IMR-90 (cell line): Measurements from ENCODE around the gene ZBTB22. TPM values are rescaled to one million over a fixed set of nuclear protein-coding genes. Genes with fewer than 3 reads are reported as not detected.

Experiments used
- ATAC-seq: fragments of 200-7000 bp; cut with Tn5 transposase; 2 replicates; pipeline ENCODE4 v1.9.1; 2020; ENCODE audit warnings: low read depth, mild to moderate bottlenecking, moderate library complexity
- BruUV-seq: library from RNA; stranded (reverse); fragments of 400-500 nt; replicated peaks from 2 replicates; lab custom pipeline; 2021; lab: Mats Ljungman, UMichigan
- CTCF ChIA-PET: fragments of 300-600 bp; formaldehyde crosslinking; extraction: SDS; loops from one replicate; lab custom pipeline; 2021; ENCODE audit warnings: antibody characterized with exemption; lab: Yijun Ruan, JAX
- POLR2A ChIA-PET: fragments of 300-600 bp; sonication (Branson Sonifier 250); formaldehyde crosslinking; loops from one replicate; lab custom pipeline; 2022; ENCODE audit warnings: antibody characterized with exemption; ENCODE audit not compliant: unreplicated experiment; lab: Charles Lee
- DNase-seq: peaks from one replicate; pipeline ENCODE4 v3.0.0; 2013
- H2AFZ ChIP-seq: replicated peaks from 2 replicates; pipeline ENCODE3; 2013; ENCODE audit warnings: low read length, mild to moderate bottlenecking; ENCODE audit not compliant: poor library complexity
- H2AK5ac ChIP-seq: 2 replicates; pipeline ENCODE4 v1.6.1; 2013; ENCODE audit warnings: low read depth, low read length, inconsistent platforms
- H2AK9ac ChIP-seq: replicated peaks from 2 replicates; pipeline ENCODE3; 2013; ENCODE audit warnings: mild to moderate bottlenecking, low read depth, low read length, moderate library complexity; ENCODE audit not compliant: poor library complexity
- H2BK120ac ChIP-seq: 2 replicates; pipeline ENCODE4 v1.6.1; 2013; ENCODE audit warnings: low read depth, low read length, inconsistent platforms
- H2BK15ac ChIP-seq: 3 replicates; pipeline ENCODE4 v1.6.1; 2013; ENCODE audit warnings: low read depth, low read length, inconsistent platforms
- H2BK20ac ChIP-seq: 2 replicates; pipeline ENCODE4 v1.6.1; 2013; ENCODE audit warnings: low read depth, mild to moderate bottlenecking, inconsistent platforms, low read length, moderate library complexity
- H2BK5ac ChIP-seq: 2 replicates; pipeline ENCODE4 v1.6.1; 2013; ENCODE audit warnings: mild to moderate bottlenecking, low read depth, low read length, inconsistent platforms; ENCODE audit not compliant: poor library complexity, severe bottlenecking
- H3K14ac ChIP-seq: replicated peaks from 2 replicates; pipeline ENCODE4 v1.6.1; 2013; ENCODE audit warnings: low read depth, low read length, inconsistent platforms
- H3K18ac ChIP-seq: 2 replicates; pipeline ENCODE4 v1.6.1; 2013; ENCODE audit warnings: low read depth, low read length, control low read depth
- H3K23ac ChIP-seq: 2 replicates; pipeline ENCODE4 v1.6.1; 2013; ENCODE audit warnings: low read depth, low read length, inconsistent platforms
- H3K27ac ChIP-seq: 2 replicates; pipeline ENCODE4 v1.5.1; 2013; ENCODE audit warnings: mild to moderate bottlenecking, control low read depth, low read length; ENCODE audit not compliant: insufficient read depth
- H3K27me3 ChIP-seq: 2 replicates; pipeline ENCODE4 v1.6.1; 2013; ENCODE audit warnings: low read length; ENCODE audit not compliant: control insufficient read depth, insufficient read depth
- H3K36me3 ChIP-seq: 2 replicates; pipeline ENCODE4 v1.6.1; 2013; ENCODE audit warnings: low read length, mixed read lengths; ENCODE audit not compliant: control insufficient read depth, insufficient read depth
- H3K4ac ChIP-seq: 2 replicates; pipeline ENCODE4 v1.6.1; 2013; ENCODE audit warnings: low read depth, low read length, inconsistent platforms
- H3K4me1 ChIP-seq: 2 replicates; pipeline ENCODE4 v1.6.1; 2013; ENCODE audit warnings: low read length, mixed read lengths; ENCODE audit not compliant: control insufficient read depth, insufficient read depth
- H3K4me2 ChIP-seq: 2 replicates; pipeline ENCODE4 v1.6.1; 2013; ENCODE audit warnings: low read depth, mild to moderate bottlenecking, control low read depth, low read length, moderate library complexity
- H3K4me3 ChIP-seq: 2 replicates; pipeline ENCODE4 v1.5.1; 2013; ENCODE audit warnings: low read depth, mild to moderate bottlenecking, control low read depth, low read length, moderate library complexity; ENCODE audit not compliant: insufficient read depth
- H3K56ac ChIP-seq: 2 replicates; pipeline ENCODE4 v1.6.1; 2013; ENCODE audit warnings: low read length, inconsistent platforms; ENCODE audit not compliant: insufficient read depth; ENCODE audit errors: extremely low read depth
- H3K79me1 ChIP-seq, 2 experiments: 2 replicates each; pipeline ENCODE4 v1.6.1; 2013; ENCODE audit warnings: low read length in 2 of 2, inconsistent platforms in 1 of 2, low read depth in 1 of 2
- H3K9ac ChIP-seq: 2 replicates; pipeline ENCODE4 v1.6.1; 2013; ENCODE audit warnings: low read depth, low read length, control low read depth
- H3K9me1 ChIP-seq: 2 replicates; pipeline ENCODE4 v1.6.1; 2013; ENCODE audit warnings: low read length, inconsistent platforms; ENCODE audit not compliant: insufficient read depth
- H3K9me3 ChIP-seq: 2 replicates; pipeline ENCODE4 v1.6.1; 2013; ENCODE audit warnings: low read length; ENCODE audit not compliant: control insufficient read depth, insufficient read depth
- H4K20me1 ChIP-seq: 2 replicates; pipeline ENCODE4 v1.6.1; 2013; ENCODE audit warnings: low read length, inconsistent platforms; ENCODE audit not compliant: insufficient read depth
- H4K5ac ChIP-seq: 2 replicates; pipeline ENCODE4 v1.6.1; 2013; ENCODE audit warnings: mild to moderate bottlenecking, low read depth, low read length, control low read depth
- H4K8ac ChIP-seq, 2 experiments: 2 replicates each; pipeline ENCODE4 v1.6.1; 2013; ENCODE audit warnings: low read depth in 2 of 2, low read length in 2 of 2, control low read depth in 1 of 2, inconsistent platforms in 1 of 2
- H4K91ac ChIP-seq: 2 replicates; pipeline ENCODE4 v1.6.1; 2013; ENCODE audit warnings: low read depth, low read length, inconsistent platforms; ENCODE audit not compliant: insufficient read depth
- MAFK ChIP-seq: IDR thresholded peaks from 2 replicates; pipeline ENCODE4 v1.6.1; 2012; ENCODE audit warnings: low read depth, low read length, improper control_type of control experiment
- MAZ ChIP-seq: IDR thresholded peaks from 2 replicates; pipeline ENCODE4 v1.6.1; 2012; ENCODE audit warnings: low read depth, mild to moderate bottlenecking, low read length, improper control_type of control experiment, moderate library complexity, borderline replicate concordance
- NFE2L2 ChIP-seq: fragments of 150-350 bp; IDR thresholded peaks from 2 replicates; pipeline ENCODE4 v1.6.1; 2016; ENCODE audit warnings: low read depth, mild to moderate bottlenecking, low read length
- RAD21 ChIP-seq: IDR thresholded peaks from 2 replicates; pipeline ENCODE4 v1.6.1; 2012; ENCODE audit warnings: low read length, improper control_type of control experiment
- WGBS, 2 experiments: methylation state at CpG; one replicate each; pipeline versions ENCODE4 v1.1.5 to v1.1.7; 2013; ENCODE audit warnings: missing lambda C conversion rate in 2 of 2; ENCODE audit not compliant: insufficient read length in 1 of 2; ENCODE audit errors: extremely low coverage in 2 of 2; 5-methylcytosine and 5-hydroxymethylcytosine counted together
- dilution Hi-C: fragments of 300-500 bp; cut with HindIII; formaldehyde crosslinking; loops from one replicate; pipeline ENCODE4 v1.14.3; 2018; ENCODE audit warnings: low sequenced_read_pairs; ENCODE audit not compliant: unreplicated experiment
- in situ Hi-C: fragments of 300-500 bp; cut with MboI; formaldehyde crosslinking; loops from 3 replicates; pipeline ENCODE4 v1.14.3; 2019; ENCODE audit warnings: low sequenced_read_pairs, inconsistent platforms, mixed read lengths
- intact Hi-C: fragments of 100-400 bp; cut with micrococcal nuclease; formaldehyde crosslinking; loops from 2 replicates; pipeline ENCODE4 v1.10.0; 2022
- polyA plus RNA-seq, 3 experiments: library from polyadenylated mRNA; depleted of rRNA; stranded (reverse); fragments of >200 nt; gene quantifications; 2 replicates each; pipeline ENCODE4 v1.2.3, GENCODE V29; 2012; ENCODE audit warnings: low replicate concordance in 1 of 3
- total RNA-seq: library from RNA; depleted of rRNA; stranded (reverse); fragments of >200 nt; gene quantifications from 2 replicates; pipeline ENCODE4 v1.2.3, GENCODE V29; 2012
- TF ChIP-seq, protein P1 (sequence below): conservative IDR thresholded peaks from 2 replicates; pipeline ENCODE4 v1.5.1; 2012; ENCODE audit warnings: mild to moderate bottlenecking, low read depth, low read length, improper control_type of control experiment

Gene ZBTB22
- total and polyA plus RNA-seq, 2 of the 4 experiments (the other 2 are of a cell fraction), result 6.8 to 13.0 TPM

DNA sequence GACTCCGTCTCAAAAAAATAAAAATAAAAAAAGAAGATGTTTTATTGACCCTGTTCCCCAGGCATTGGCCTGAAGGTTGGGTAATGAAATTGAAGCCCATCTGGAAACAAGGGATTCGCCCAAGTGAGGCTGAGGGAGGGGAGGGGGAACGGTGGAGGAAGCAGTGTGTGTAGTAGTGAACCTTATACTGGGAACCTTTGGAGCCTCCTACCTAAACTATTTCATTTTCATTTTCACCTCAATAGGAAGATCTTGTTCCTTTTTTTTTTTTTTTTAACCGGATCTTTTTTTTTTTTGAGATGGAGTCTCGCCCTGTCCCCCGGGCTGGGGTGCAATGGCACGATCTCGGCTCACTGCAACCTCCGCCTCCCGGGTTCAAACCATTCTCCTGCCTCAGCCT is 13.2 kb upstream of the ZBTB22 start:
- no CpG with 5 or more reads among the region's 10 CpGs for WGBS, 2 experiments
- no peak overlapping the region for H3K14ac ChIP-seq
- no peak overlapping the region for H2BK120ac ChIP-seq
- H4K91ac ChIP-seq, result no peak overlapping the region
- no peak overlapping the region for H3K18ac ChIP-seq
- no peak overlapping the region for H3K27ac ChIP-seq
- H3K4ac ChIP-seq, result no peak overlapping the region
- TF ChIP-seq, protein P1, sequence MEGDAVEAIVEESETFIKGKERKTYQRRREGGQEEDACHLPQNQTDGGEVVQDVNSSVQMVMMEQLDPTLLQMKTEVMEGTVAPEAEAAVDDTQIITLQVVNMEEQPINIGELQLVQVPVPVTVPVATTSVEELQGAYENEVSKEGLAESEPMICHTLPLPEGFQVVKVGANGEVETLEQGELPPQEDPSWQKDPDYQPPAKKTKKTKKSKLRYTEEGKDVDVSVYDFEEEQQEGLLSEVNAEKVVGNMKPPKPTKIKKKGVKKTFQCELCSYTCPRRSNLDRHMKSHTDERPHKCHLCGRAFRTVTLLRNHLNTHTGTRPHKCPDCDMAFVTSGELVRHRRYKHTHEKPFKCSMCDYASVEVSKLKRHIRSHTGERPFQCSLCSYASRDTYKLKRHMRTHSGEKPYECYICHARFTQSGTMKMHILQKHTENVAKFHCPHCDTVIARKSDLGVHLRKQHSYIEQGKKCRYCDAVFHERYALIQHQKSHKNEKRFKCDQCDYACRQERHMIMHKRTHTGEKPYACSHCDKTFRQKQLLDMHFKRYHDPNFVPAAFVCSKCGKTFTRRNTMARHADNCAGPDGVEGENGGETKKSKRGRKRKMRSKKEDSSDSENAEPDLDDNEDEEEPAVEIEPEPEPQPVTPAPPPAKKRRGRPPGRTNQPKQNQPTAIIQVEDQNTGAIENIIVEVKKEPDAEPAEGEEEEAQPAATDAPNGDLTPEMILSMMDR, result no peak
- TF ChIP-seq MAZ, result no peak
- TF ChIP-seq MAFK, result no peak
- TF ChIP-seq NFE2L2, result no peak
- TF ChIP-seq RAD21, result no peak
- DNase-seq (no peak), ATAC-seq (no peak)
- in situ Hi-C loops, result no loop called here
- no peak overlapping the region for H4K5ac ChIP-seq
- dilution Hi-C loops, result no loop called here
- no peak overlapping the region for H3K56ac ChIP-seq
- no peaks in the 10 kb centered on the region for H4K20me1 ChIP-seq
- H3K9me1 ChIP-seq, result no peaks in the 10 kb centered on the region
- no peak overlapping the region for H3K4me3 ChIP-seq
- H2AK5ac ChIP-seq, result no peak overlapping the region
- ChIA-PET POLR2A (no interaction called here), CTCF (no interaction called here)
- intact Hi-C loops, result no loop called here
- no peaks in the 10 kb centered on the region for H3K9me3 ChIP-seq
- no peak overlapping the region for H2BK15ac ChIP-seq
- H2BK5ac ChIP-seq, result no peak overlapping the region
- H2BK20ac ChIP-seq, result no peak overlapping the region
- no peak overlapping the region for H3K23ac ChIP-seq
- no peaks in the 10 kb centered on the region for H3K4me1 ChIP-seq
- H3K79me1 ChIP-seq, result no peaks in the 10 kb centered on the region
- H3K36me3 ChIP-seq, result no peaks in the 10 kb centered on the region
- no TSS peak for BruUV-seq
- H3K9ac ChIP-seq, result no peak overlapping the region
- H4K8ac ChIP-seq, result no peak overlapping the region
- no peak overlapping the region for H2AFZ ChIP-seq
- H3K4me2 ChIP-seq, result no peak overlapping the region
- no peak overlapping the region for H2AK9ac ChIP-seq
- peaks cover 6% of the 10 kb centered on the region for H3K27me3 ChIP-seq
